Measurements from ENCODE around the gene LMAN2.
"Not testable (repeated sequence)": the region's sequence is repeated elsewhere in the genome, so short reads cannot be mapped to it uniquely, and the experiment has no call there.

LMAN2 gene

GRCh38 chr5:177344891-177345290, 6.6 kb downstream of the LMAN2 start:
- no peak for DNase-seq

GRCh38 chr5:177343777-177344176, 7.7 kb downstream of the LMAN2 start:
- no peak for DNase-seq

- not testable (repeated sequence) for DNase-seq
These were observed 8.5 kb downstream of the LMAN2 start for GRCh38 chr5:177343000-177343399.

GRCh38 chr5:177339107-177339638, 12.3 kb downstream of the LMAN2 start:
- no peak for DNase-seq

GRCh38 chr5:177338251-177339106, 13.0 kb downstream of the LMAN2 start:
- DNase-seq: no peak

GRCh38 chr5:177336603-177337494, 14.6 kb downstream of the LMAN2 start:
- DNase-seq: no peak

GRCh38 chr5:177336112-177336511, 15.4 kb downstream of the LMAN2 start:
- DNase-seq: no peak

GRCh38 chr5:177335701-177336065, 15.8 kb downstream of the LMAN2 start:
- DNase-seq: no peak

GRCh38 chr5:177334781-177335700, 16.4 kb downstream of the LMAN2 start:
- DNase-seq: no peak

GRCh38 chr5:177334155-177334551, 17.3 kb downstream of the LMAN2 start:
- no peak for DNase-seq

- DNase-seq: no peak
These were observed 17.9 kb downstream of the LMAN2 start for GRCh38 chr5:177333420-177334154.

- no peak for DNase-seq
These were observed 18.6 kb downstream of the LMAN2 start for GRCh38 chr5:177332896-177333260.

GRCh38 chr5:177332031-177332895, 19.2 kb downstream of the LMAN2 start:
- no peak for DNase-seq

GRCh38 chr5:177330991-177331842, 20.3 kb downstream of the LMAN2 start:
- no peak for DNase-seq

GRCh38 chr5:177329883-177330282, 21.6 kb downstream of the LMAN2 start:
- no peak for DNase-seq

GRCh38 chr5:177328545-177329231, 22.8 kb downstream of the LMAN2 start:
- no peak for DNase-seq

GRCh38 chr5:177327539-177328522, 23.6 kb downstream of the LMAN2 start:
- DNase-seq: peak; percentile 26

- DNase-seq: no peak
These were observed 25.5 kb downstream of the LMAN2 start for GRCh38 chr5:177325868-177326381.
